Measurements from ENCODE around the gene SBF1.

SBF1 gene

GRCh38 chr22:50481045-50481439 is 6.2 kb upstream of the SBF1 start:
- Histone ChIP-seq H3K9me3 (ENCODE audit: control insufficient read depth, low read depth, low read length) (no peaks in the 10 kb centered on the region), H3K36me3 (ENCODE audit: control insufficient read depth, low read depth, low read length) (no peaks in the 10 kb centered on the region), H3K4me1 (ENCODE audit: control insufficient read depth, low read depth, low read length) (no peaks in the 10 kb centered on the region), H3K4me3 (ENCODE audit: low read length) (peak overlapping the region; percentile 54), H3K27me3 (ENCODE audit: control insufficient read depth, insufficient read depth, low read length) (peaks cover 21% of the 10 kb centered on the region), H3K27ac (ENCODE audit: low read length) (no peak overlapping the region), H3K9ac (ENCODE audit: low read length) (no peak overlapping the region)

GRCh38 chr22:50479721-50480120 is 4.9 kb upstream of the SBF1 start:
- H3K27ac ChIP-seq (ENCODE audit: low read length): no peak overlapping the region
- H3K36me3 ChIP-seq (ENCODE audit: control insufficient read depth, low read depth, low read length): no peaks in the 10 kb centered on the region
- H3K9ac ChIP-seq (ENCODE audit: low read length): no peak overlapping the region
- H3K9me3 ChIP-seq (ENCODE audit: control insufficient read depth, low read depth, low read length): no peaks in the 10 kb centered on the region
- H3K27me3 ChIP-seq (ENCODE audit: control insufficient read depth, insufficient read depth, low read length): peaks cover 21% of the 10 kb centered on the region
- no peak overlapping the region for H3K4me3 ChIP-seq (ENCODE audit: low read length)
- peaks cover 5% of the 10 kb centered on the region for H3K4me1 ChIP-seq (ENCODE audit: control insufficient read depth, low read depth, low read length)

GRCh38 chr22:50477923-50478322 is 3.1 kb upstream of the SBF1 start:
- Histone ChIP-seq H3K27ac (ENCODE audit: low read length) (no peak overlapping the region), H3K9me3 (ENCODE audit: control insufficient read depth, low read depth, low read length) (no peaks in the 10 kb centered on the region), H3K27me3 (ENCODE audit: control insufficient read depth, insufficient read depth, low read length) (peaks cover 21% of the 10 kb centered on the region), H3K4me3 (ENCODE audit: low read length) (no peak overlapping the region), H3K9ac (ENCODE audit: low read length) (no peak overlapping the region), H3K36me3 (ENCODE audit: control insufficient read depth, low read depth, low read length) (no peaks in the 10 kb centered on the region), H3K4me1 (ENCODE audit: control insufficient read depth, low read depth, low read length) (peaks cover 11% of the 10 kb centered on the region)

GRCh38 chr22:50476868-50477267 is 2.0 kb upstream of the SBF1 start:
- Histone ChIP-seq H3K9me3 (ENCODE audit: control insufficient read depth, low read depth, low read length) (no peaks in the 10 kb centered on the region), H3K27ac (ENCODE audit: low read length) (no peak overlapping the region), H3K4me1 (ENCODE audit: control insufficient read depth, low read depth, low read length) (peaks cover 11% of the 10 kb centered on the region), H3K36me3 (ENCODE audit: control insufficient read depth, low read depth, low read length) (no peaks in the 10 kb centered on the region), H3K4me3 (ENCODE audit: low read length) (no peak overlapping the region), H3K27me3 (ENCODE audit: control insufficient read depth, insufficient read depth, low read length) (peaks cover 21% of the 10 kb centered on the region), H3K9ac (ENCODE audit: low read length) (no peak overlapping the region)

GRCh38 chr22:50475652-50476002 is 792 bp upstream of the SBF1 start:
- no peaks in the 10 kb centered on the region for H3K9me3 ChIP-seq (ENCODE audit: control insufficient read depth, low read depth, low read length)
- H3K4me1 ChIP-seq (ENCODE audit: control insufficient read depth, low read depth, low read length): peaks cover 11% of the 10 kb centered on the region
- peaks cover 15% of the 10 kb centered on the region for H3K27me3 ChIP-seq (ENCODE audit: control insufficient read depth, insufficient read depth, low read length)
- H3K36me3 ChIP-seq (ENCODE audit: control insufficient read depth, low read depth, low read length): no peaks in the 10 kb centered on the region
- no peak overlapping the region for H3K27ac ChIP-seq (ENCODE audit: low read length)
- no peak overlapping the region for H3K4me3 ChIP-seq (ENCODE audit: low read length)
- no peak overlapping the region for H3K9ac ChIP-seq (ENCODE audit: low read length)

GRCh38 chr22:50473855-50474671 is 772 bp downstream of the SBF1 start:
- H3K27me3 ChIP-seq (ENCODE audit: control insufficient read depth, insufficient read depth, low read length): no peaks in the 10 kb centered on the region
- no peaks in the 10 kb centered on the region for H3K9me3 ChIP-seq (ENCODE audit: control insufficient read depth, low read depth, low read length)
- peaks cover 11% of the 10 kb centered on the region for H3K4me1 ChIP-seq (ENCODE audit: control insufficient read depth, low read depth, low read length)
- H3K4me3 ChIP-seq (ENCODE audit: low read length): peak overlapping the region; percentile 64
- no peak overlapping the region for H3K27ac ChIP-seq (ENCODE audit: low read length)
- peak overlapping the region; percentile 39 for H3K9ac ChIP-seq (ENCODE audit: low read length)
- no peaks in the 10 kb centered on the region for H3K36me3 ChIP-seq (ENCODE audit: control insufficient read depth, low read depth, low read length)

- H3K27ac ChIP-seq (ENCODE audit: low read length): no peak overlapping the region
- no peaks in the 10 kb centered on the region for H3K27me3 ChIP-seq (ENCODE audit: control insufficient read depth, insufficient read depth, low read length)
- H3K9me3 ChIP-seq (ENCODE audit: control insufficient read depth, low read depth, low read length): no peaks in the 10 kb centered on the region
- H3K36me3 ChIP-seq (ENCODE audit: control insufficient read depth, low read depth, low read length): no peaks in the 10 kb centered on the region
- H3K9ac ChIP-seq (ENCODE audit: low read length): no peak overlapping the region
- H3K4me1 ChIP-seq (ENCODE audit: control insufficient read depth, low read depth, low read length): peaks cover 11% of the 10 kb centered on the region
- H3K4me3 ChIP-seq (ENCODE audit: low read length): no peak overlapping the region
These were observed 1.7 kb downstream of the SBF1 start for GRCh38 chr22:50473088-50473487.

- Histone ChIP-seq H3K9ac (ENCODE audit: low read length) (no peak overlapping the region), H3K27me3 (ENCODE audit: control insufficient read depth, insufficient read depth, low read length) (no peaks in the 10 kb centered on the region), H3K27ac (ENCODE audit: low read length) (no peak overlapping the region), H3K9me3 (ENCODE audit: control insufficient read depth, low read depth, low read length) (no peaks in the 10 kb centered on the region), H3K4me3 (ENCODE audit: low read length) (no peak overlapping the region), H3K36me3 (ENCODE audit: control insufficient read depth, low read depth, low read length) (peaks cover 4% of the 10 kb centered on the region), H3K4me1 (ENCODE audit: control insufficient read depth, low read depth, low read length) (peaks cover 11% of the 10 kb centered on the region)
These were observed 2.9 kb downstream of the SBF1 start for GRCh38 chr22:50471962-50472361.

GRCh38 chr22:50471197-50471847 is 3.5 kb downstream of the SBF1 start:
- Histone ChIP-seq H3K27ac (ENCODE audit: low read length) (no peak overlapping the region), H3K9me3 (ENCODE audit: control insufficient read depth, low read depth, low read length) (no peaks in the 10 kb centered on the region), H3K27me3 (ENCODE audit: control insufficient read depth, insufficient read depth, low read length) (no peaks in the 10 kb centered on the region), H3K36me3 (ENCODE audit: control insufficient read depth, low read depth, low read length) (peaks cover 11% of the 10 kb centered on the region), H3K4me3 (ENCODE audit: low read length) (no peak overlapping the region), H3K4me1 (ENCODE audit: control insufficient read depth, low read depth, low read length) (peaks cover 11% of the 10 kb centered on the region), H3K9ac (ENCODE audit: low read length) (no peak overlapping the region)

GRCh38 chr22:50470491-50470890 is 4.3 kb downstream of the SBF1 start:
- Histone ChIP-seq H3K36me3 (ENCODE audit: control insufficient read depth, low read depth, low read length) (peaks cover 17% of the 10 kb centered on the region), H3K27me3 (ENCODE audit: control insufficient read depth, insufficient read depth, low read length) (no peaks in the 10 kb centered on the region), H3K4me3 (ENCODE audit: low read length) (no peak overlapping the region), H3K27ac (ENCODE audit: low read length) (no peak overlapping the region), H3K4me1 (ENCODE audit: control insufficient read depth, low read depth, low read length) (peaks cover 9% of the 10 kb centered on the region), H3K9me3 (ENCODE audit: control insufficient read depth, low read depth, low read length) (no peaks in the 10 kb centered on the region), H3K9ac (ENCODE audit: low read length) (no peak overlapping the region)

- H3K36me3 ChIP-seq (ENCODE audit: control insufficient read depth, low read depth, low read length): peaks cover 25% of the 10 kb centered on the region
- H3K4me1 ChIP-seq (ENCODE audit: control insufficient read depth, low read depth, low read length): peaks cover 6% of the 10 kb centered on the region
- H3K4me3 ChIP-seq (ENCODE audit: low read length): no peak overlapping the region
- no peak overlapping the region for H3K9ac ChIP-seq (ENCODE audit: low read length)
- H3K27me3 ChIP-seq (ENCODE audit: control insufficient read depth, insufficient read depth, low read length): no peaks in the 10 kb centered on the region
- H3K9me3 ChIP-seq (ENCODE audit: control insufficient read depth, low read depth, low read length): no peaks in the 10 kb centered on the region
- H3K27ac ChIP-seq (ENCODE audit: low read length): no peak overlapping the region
These were observed 5.2 kb downstream of the SBF1 start for GRCh38 chr22:50469377-50470305.
